ENCODE results near the gene SLC36A1.

GRCh38 chr5:151427258-151427657, 20.1 kb upstream of the SLC36A1 start:
- TF ChIP-seq CTCF (conservative IDR thresholded peaks at IDR 0.05 in 1 of 2, IDR thresholded peaks at IDR 0.05 in 1 of 2; ENCODE audit: low read depth in 1 of 2, low read length in 2 of 2) (no peak), EZH2 (IDR thresholded peaks at IDR 0.05; ENCODE audit: low read length, missing control alignments) (no peak)

Measured in fibroblast of lung (primary cell).